Stomach (tissue), 4 donors: Measurements from ENCODE around the gene CCPG1.
"Not testable (repeated sequence)": the region's sequence is repeated elsewhere in the genome, so short reads cannot be mapped to it uniquely, and the experiment has no call there.

Experiments used
- CTCF ChIP-seq, 7 experiments: fragments of 450-650 bp in 4 of 7; fragments of 200-600 bp in 3 of 7; sonication (generic) in 3 of 7; IDR thresholded peaks; one replicate each; pipeline ENCODE4 v1.5.1; 2016 to 2019; ENCODE audit warnings: antibody characterized with exemption in 7 of 7, control low read depth in 2 of 7, mild to moderate bottlenecking in 1 of 7
- EP300 ChIP-seq: sonication (generic); formaldehyde crosslinking; IDR thresholded peaks from one replicate; pipeline ENCODE4 v1.6.1; 2017; ENCODE audit warnings: antibody characterized with exemption
- POLR2A ChIP-seq, 4 donors: fragments of 450-650 bp; IDR thresholded peaks; one replicate each; pipeline ENCODE4 v1.6.1; 2016; ENCODE audit warnings: antibody characterized with exemption in 4 of 4, control low read depth in 2 of 4, mild to moderate bottlenecking in 1 of 4, moderate library complexity in 1 of 4
- POLR2AphosphoS5 ChIP-seq, 3 donors: sonication (generic); formaldehyde crosslinking; IDR thresholded peaks; one replicate each; pipeline ENCODE4 v1.6.1; 2016; ENCODE audit warnings: antibody characterized with exemption in 3 of 3

GRCh38 chr15:55447030-55447394 is 38.9 kb upstream of the CCPG1 start:
- not testable (repeated sequence) for TF ChIP-seq CTCF (IDR thresholded peaks at IDR 0.05); POLR2AphosphoS5 (IDR thresholded peaks at IDR 0.05); EP300; POLR2A (IDR thresholded peaks at IDR 0.05)
